PFSK-1 (cell line): ENCODE results near the gene LITAF.

Experiments used
- FOXP2 ChIP-seq: optimal IDR thresholded peaks from 2 replicates; pipeline ENCODE3; 2011; ENCODE audit warnings: borderline replicate concordance, control low read depth, inconsistent platforms; ENCODE audit not compliant: insufficient read depth; ENCODE audit errors: extremely low read length, extremely low read depth
- POLR2AphosphoS5 ChIP-seq: IDR thresholded peaks from 2 replicates; pipeline ENCODE4 v1.6.1; 2012; ENCODE audit warnings: low read depth, mild to moderate bottlenecking, control low read depth, low read length, moderate library complexity
- SIN3A ChIP-seq: IDR thresholded peaks from 2 replicates; pipeline ENCODE4 v1.6.1; 2012; ENCODE audit warnings: mild to moderate bottlenecking, low read length, moderate library complexity, borderline replicate concordance; ENCODE audit not compliant: insufficient read depth
- TAF1 ChIP-seq: IDR thresholded peaks from 2 replicates; pipeline ENCODE4 v1.6.1; 2012; ENCODE audit warnings: low read length, control low read depth, borderline replicate concordance; ENCODE audit not compliant: insufficient read depth

- TF ChIP-seq TAF1 (no peak), POLR2AphosphoS5 (no peak), FOXP2 (no peak), SIN3A (no peak)
These were observed 22.9 kb upstream of the LITAF start for GRCh38 chr16:11609474-11610120.
